Measurements from ENCODE around the gene NUF2. TPM values are rescaled to one million over a fixed set of nuclear protein-coding genes. Genes with fewer than 3 reads are reported as not detected.
"Not testable (repeated sequence)": the region's sequence is repeated elsewhere in the genome, so short reads cannot be mapped to it uniquely, and the experiment has no call there.

Gene NUF2
- polyA plus RNA-seq, 1 donor: 9.1 TPM

DNA sequence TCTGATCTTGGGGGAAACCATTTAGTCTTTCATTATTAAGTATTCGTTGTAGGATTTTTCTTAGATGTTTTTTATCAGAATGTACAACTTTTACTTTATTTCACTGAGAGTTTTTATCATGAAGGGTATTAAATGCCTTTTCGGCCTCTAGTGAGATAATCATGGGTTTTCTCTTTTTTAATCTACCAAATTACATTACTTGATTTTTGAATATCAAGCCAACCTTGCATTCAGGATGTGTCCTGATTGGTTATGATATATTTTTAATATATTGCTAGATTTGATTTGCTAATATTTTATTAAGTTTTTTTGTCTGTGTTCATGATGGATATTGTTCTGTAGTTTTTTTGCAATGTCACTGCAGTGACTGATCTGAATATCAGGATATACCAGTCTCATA lies 9.4 kb downstream of the NUF2 start:
- no peak for DNase-seq (ENCODE audit: low read depth)

DNA sequence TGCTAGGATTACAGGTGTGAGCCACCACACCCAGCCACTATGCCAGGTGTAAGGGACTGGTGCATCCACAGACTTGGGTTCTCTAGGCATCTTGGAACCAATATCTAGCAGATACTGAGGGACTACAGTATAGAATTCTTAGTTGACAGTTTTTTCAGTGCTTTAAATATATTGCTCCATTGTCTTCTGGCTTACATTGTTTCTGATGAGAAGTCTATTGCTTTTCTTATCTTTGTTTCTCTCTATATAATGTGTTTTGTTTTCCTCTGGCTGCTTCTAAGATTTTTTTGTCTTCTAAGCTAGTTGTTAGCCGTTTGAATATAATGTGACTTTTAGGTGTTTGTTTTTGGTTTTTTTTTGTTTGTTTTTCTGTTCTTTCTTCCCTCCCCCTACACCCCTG lies 13.5 kb downstream of the NUF2 start:
- DNase-seq (ENCODE audit: low read depth): no peak

DNA sequence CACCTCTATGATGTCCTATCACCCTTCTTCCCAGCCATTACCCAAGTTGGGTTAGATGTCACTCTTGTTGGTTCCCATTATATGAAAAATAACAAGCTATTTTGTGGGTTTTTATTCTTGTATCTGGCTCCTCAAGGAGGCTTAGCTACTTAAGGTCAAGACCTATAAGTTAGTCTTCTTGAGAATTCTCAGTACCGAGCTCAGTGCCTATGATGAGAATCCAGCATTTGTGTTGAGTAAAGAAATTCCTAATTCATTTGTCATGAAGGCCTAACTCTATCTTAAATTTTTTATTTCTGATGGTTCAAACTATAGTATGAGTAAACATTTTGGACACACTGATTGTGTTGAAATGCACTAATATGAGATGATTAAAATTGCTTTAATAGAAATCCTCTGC lies 15.9 kb downstream of the NUF2 start:
- DNase-seq (ENCODE audit: low read depth): no peak

DNA sequence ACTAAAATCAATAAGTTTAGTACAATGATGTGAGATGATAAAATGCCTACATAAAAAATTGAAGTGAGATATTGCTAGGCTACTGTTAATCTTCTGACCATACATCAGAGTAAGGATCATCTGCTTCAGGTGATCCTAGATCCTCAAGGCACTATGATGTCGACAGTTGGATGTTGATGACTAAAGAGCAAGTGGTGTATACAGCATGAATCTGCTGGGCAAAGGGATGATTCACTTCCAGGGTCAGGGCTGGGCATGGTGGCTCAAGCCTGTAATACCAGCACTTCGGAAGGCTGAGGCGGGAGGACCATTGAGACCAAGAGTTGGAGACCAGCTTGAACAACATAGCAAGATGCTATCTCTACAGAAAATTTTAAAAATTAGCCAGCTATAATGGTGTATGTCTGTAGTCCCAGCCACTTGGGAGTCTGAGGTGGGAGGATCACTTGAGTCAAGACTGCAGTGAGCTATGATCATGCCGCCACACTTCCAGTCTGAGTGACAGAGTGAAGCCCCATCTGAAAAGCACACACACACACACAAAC lies 24.6 kb downstream of the NUF2 start:
- no peak for DNase-seq (ENCODE audit: low read depth)

DNA sequence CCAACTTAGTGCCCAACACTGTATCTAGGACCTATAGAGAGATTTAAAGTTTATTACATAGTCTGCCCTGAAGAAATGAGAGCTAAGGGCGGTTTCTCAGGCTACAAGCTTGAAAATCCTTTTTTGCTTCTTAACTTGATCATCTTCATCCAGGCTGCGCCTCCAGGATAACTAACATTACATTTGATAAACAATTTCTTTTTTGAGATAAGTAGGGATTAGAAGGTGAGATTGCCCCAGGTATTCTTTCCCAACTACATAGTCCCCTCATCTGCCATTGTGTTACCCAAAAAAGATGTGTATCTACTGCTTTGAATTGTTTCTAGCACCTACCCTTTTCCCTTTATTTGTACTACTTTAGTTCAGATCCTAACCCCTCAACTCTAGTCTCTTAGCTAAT lies 25.4 kb downstream of the NUF2 start:
- DNase-seq (ENCODE audit: low read depth): no peak

DNA sequence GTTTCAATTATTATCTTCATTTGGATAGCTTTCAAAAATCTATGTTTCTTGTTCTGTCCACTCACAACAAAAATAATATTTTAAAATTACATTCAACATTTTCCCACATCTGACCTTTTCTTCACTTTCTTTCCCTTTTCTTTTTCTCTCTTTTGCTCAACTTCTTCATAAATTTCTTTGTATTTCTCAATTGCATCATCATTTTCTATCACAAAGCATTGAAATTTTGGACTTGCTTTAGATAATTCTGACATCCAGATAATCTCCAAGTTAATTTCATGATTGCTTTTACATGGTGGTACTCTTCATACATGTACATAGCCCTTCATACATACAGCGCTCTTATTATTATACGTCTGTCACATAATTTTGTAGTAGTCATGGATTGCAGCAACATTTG lies 30.2 kb downstream of the NUF2 start:
- no peak for DNase-seq (ENCODE audit: low read depth)

DNA sequence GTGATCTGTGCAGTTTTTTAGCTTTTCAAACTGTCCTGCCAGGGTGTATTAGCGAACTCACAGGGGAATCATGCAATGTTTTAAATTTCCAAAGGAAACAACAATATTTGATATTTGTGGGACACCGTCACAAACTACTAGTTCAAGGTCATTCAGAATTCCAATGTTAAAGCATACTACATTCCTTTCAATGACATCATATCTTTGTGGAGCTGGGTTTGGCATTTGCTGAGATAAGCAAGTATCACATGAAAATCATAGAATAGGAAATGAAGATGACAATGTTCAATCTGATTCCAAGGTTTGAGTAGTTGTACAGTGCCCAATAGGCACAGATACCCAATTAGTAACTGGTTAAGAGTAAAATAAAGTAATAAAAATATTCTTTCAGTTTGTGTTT lies 35.6 kb downstream of the NUF2 start:
- no peak for DNase-seq (ENCODE audit: low read depth)

DNA sequence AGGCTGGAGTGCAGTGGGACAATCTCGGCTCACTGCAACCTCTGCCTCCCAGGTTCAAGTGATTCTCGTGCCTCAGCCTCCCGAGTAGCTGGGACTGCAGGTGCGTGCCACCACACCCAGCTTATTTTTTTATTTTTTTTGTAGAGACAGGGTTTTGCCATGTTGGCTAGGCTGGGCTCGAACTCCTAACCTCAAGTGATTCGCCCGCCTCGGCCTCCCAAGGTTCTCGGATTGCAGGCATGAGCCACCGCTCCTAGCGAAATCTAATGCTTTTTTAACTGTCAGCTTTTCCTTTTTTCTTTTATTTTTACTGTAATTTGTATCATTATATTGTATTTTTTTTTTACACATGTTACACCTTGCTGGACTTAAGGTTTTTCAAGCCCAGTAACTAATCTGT lies 36.4 kb downstream of the NUF2 start:
- DNase-seq (ENCODE audit: low read depth): not testable (repeated sequence)

DNA sequence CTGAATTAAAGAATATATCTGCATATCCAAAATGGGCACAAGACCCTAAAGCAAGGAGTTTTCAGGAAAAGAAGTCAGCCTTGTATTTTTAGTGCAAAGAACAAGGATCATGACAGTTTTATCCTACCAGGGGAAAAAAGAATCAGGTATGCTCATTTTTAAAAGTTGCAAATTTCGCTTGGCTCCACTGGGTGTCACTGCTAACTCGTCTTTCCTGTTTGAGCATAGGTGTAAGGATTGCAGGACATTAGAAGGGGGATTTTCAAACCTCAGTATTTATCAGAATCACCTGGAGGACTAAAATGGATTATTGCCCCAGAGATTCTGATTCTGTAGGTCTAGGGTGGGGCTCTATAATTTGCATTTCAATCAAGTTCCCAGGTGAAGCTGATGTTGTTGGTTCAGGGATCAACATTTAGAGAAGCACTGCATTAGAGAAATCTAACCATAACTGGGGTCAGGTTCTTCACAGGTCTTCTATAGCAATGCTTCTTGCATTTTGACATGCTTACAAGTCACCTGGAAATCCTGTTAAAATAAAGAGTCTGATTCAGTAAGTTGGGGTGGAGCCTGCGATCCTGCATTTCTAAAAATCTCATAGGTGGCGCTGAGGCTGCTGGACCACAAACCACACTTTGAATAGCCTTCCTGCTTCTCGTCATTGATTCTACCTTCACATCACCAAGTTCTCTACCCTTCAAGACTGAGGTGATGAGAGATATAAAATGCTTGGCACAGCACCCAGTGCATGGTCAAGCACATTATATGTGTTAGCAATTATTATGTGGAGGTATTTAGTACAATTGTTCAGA lies 39.6 kb downstream of the NUF2 start:
- no peak for DNase-seq (ENCODE audit: low read depth)

DNA sequence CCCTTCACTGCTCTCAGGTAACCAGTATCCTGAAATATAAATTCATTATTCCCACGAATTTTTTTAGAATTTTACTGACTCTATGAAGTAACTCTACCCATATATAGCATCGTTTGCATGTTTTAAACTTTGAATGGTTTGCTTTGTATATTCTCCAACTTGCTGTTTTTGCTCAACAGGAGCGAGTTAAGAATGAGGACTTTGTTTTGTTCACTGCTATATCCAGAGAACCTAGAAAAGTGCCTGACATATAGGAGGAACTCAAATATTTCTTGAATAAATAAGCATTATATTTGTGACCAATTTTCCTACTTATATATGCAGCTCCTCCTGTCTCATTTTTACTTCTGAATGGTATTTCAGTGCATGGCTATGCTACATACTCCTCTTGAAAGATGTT lies 43.4 kb downstream of the NUF2 start:
- no peak for DNase-seq (ENCODE audit: low read depth)

DNA sequence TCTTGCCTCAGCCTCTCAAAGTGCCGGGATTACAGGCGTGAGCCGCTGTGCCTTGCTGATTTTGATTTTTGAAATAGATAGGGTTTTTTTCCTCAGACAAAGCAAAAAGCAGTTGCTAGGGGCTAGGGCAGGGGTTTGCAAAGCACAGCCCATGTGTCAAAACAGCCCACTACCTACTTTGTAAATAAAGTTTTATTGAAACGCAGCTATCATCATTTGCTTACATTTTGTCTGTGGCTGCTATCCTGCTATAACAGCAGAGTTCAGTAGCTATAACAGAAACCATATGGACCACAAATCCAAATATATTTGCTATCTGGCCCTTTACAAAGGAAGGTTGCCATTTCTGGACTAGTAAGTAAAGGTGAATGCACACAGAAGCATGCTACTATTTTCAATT lies 44.8 kb downstream of the NUF2 start:
- no peak for DNase-seq (ENCODE audit: low read depth)

DNA sequence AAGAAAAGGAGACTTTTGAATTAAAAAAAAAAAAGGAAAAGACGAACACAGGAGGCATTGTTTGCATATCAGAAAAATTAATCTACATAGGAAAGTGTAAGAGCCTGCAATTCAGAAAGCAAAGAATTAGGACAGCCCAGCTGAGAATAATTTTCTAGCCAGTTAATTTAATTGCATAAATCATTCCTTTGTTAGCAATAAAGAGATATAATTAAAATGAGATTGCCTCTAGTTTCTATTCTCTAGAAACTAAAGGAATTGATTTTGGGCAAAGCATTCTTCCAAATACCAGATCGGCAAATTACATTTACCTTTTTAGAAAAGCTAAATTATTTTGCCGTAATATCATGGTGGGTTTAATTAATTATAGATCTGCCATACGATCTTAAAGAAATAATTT lies 46.0 kb downstream of the NUF2 start:
- no peak for DNase-seq (ENCODE audit: low read depth)

DNA sequence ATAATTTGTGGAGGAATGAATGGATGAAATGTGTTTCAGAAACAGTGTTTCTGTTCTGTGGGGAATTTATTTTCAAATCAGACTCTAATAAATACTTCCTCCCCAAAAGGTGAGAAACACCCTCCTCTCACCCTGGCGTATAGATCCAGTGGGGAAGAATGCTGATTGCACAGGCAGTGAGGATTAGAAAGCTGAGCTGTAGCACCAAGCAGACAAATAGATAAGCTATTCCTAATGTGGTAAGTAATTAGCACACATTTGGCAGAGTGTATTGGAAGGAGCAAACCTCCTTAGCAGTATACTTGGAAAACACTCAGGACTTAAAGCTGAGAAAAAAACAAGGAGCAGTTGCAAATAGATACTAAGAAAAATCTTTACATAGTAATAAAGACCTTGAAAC lies 50.8 kb downstream of the NUF2 start:
- no peak for DNase-seq (ENCODE audit: low read depth)

DNA sequence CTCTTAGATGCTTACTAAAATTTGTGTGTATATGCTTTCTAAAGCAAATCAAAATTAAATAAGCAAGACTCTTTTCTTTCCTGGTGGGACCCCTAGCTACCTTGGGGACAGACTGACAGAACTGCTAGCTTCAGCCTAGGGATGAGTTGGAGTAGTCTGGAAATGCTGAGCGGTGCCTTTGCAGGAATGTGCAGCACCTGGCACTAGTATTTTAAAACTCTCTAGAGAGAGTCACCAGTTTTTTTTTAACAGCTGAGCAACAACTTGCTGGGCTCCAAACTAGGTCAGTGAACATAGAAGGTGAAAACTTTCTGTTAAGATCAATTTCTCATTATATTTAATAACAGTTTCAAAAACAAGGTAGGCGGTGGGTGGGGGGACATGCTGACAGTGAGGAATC lies 56.8 kb downstream of the NUF2 start:
- DNase-seq (ENCODE audit: low read depth): no peak

DNA sequence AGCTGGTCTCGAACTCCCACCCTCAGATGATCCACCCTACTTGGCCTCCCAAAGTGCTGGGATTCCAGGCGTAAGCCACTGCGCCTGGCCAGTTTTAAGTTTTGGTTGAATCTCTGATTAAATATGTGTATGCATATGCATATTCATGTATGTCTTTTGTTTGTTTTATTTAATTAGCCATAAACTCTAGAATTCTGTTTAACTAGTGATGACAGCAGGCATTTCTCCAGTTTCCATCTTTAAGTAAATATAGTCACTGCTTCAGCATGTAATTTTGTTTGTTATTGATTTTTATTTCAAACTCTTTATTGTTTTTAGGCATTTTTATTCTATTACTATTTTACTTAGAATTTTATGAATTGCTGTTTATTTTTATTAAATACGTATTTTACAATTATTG lies 58.0 kb downstream of the NUF2 start:
- no peak for DNase-seq (ENCODE audit: low read depth)

DNA sequence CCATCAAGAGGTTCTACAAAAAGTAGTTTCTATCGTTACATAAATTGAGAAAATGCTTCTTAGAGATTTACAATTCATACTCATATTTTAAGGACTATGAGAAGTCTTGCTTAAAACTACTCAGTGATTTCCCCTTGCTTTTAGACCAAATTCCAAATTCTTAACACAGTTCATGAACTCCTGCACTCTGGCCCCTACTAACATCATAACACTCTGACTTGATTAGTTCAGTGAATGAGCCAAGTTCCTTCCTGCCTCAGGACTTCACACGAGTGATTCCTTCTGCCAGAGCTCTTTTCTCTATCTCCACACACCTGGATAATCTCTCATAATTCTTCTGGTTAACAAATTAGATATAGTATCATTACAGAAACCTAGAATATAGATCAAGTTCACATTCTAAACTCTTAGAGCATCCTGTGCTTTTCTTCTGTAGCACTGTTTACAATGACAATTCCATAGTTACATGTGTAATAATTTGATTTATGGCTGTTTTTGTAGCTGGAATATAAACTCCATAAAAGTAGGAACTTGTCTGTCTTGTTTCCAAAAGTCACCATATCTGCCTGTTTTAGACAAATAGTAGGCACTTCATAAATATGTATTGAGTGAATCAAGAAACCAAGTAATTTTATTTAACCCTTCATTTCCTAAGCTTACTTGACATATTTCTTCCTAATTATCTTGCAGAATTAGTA lies 59.9 kb downstream of the NUF2 start:
- DNase-seq (ENCODE audit: low read depth): no peak

DNA sequence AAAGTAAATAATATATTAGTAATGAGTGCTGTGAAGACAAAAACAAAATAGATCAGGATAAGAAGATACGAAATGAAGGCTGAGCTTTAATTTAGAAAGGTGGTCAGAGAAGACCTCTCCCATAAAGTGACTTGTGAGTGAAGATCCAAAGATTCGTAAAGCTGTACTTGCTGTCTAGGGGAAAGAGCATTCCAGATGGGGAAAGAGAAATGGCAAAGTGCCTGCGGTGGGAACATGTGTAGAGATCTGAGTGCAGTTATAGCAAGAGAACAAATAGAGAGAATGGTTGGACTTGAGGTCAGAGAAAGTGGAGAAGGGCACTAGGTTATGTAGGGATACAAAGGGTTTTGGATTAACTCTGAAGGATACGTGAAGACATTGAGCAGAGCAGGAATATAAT lies 60.6 kb downstream of the NUF2 start:
- no peak for DNase-seq (ENCODE audit: low read depth)

DNA sequence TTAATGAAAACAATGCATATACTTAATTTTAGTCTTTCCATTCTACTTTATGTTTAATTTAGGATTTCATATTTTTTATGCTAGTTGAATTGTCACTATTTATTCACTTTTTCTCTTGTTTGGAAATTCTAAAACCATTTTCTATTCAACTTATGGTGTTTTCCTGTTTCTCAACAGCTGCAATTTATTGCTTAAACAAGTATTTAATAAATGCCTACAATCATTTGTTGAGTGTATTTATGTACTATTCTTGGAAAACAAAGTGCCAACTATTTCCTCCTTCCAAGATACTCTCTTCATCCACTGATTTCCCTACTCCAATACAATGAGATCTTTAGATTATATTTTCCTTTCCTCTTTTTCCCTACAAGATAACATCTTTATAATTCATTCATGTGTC lies 65.4 kb downstream of the NUF2 start:
- no peak for DNase-seq (ENCODE audit: low read depth)

DNA sequence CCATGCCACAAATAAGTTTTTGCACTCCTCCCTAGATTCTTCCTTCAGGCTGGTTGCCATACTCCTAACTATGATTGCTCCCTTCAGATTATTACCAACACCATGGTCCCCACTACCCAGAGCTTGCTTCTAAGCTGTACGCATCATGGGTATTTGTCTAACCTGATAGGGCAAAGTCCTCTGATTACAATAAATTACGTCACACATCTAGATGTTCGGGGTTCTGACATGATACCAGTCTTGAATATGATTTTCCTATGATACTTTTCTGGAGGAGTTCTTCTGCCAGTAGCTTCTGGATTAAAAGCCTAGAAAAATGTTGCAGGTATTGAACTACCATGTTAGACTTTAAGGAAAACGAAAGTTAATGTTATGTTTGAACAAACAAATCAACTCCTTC lies 67.2 kb downstream of the NUF2 start:
- DNase-seq (ENCODE audit: low read depth): no peak

DNA sequence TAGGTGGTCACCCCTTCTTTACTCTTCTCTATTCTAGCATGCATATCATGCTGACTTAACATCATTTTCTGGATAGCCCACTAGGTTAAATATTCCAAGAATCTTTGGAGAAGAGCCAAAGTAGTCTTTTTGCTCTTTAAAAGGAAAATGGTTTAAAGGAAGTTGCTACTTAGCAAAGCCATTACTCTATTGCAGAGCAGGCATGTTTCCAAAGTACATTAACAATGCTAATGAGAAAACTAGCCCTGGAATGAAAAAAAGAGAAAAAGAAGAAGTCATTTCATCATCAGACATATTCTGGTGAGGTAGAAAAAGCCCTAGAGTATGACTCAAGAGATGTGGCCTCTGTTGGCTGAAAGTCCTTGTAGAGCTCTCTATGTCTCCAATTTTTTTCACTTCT lies 74.0 kb downstream of the NUF2 start:
- no peak for DNase-seq (ENCODE audit: low read depth)

DNA sequence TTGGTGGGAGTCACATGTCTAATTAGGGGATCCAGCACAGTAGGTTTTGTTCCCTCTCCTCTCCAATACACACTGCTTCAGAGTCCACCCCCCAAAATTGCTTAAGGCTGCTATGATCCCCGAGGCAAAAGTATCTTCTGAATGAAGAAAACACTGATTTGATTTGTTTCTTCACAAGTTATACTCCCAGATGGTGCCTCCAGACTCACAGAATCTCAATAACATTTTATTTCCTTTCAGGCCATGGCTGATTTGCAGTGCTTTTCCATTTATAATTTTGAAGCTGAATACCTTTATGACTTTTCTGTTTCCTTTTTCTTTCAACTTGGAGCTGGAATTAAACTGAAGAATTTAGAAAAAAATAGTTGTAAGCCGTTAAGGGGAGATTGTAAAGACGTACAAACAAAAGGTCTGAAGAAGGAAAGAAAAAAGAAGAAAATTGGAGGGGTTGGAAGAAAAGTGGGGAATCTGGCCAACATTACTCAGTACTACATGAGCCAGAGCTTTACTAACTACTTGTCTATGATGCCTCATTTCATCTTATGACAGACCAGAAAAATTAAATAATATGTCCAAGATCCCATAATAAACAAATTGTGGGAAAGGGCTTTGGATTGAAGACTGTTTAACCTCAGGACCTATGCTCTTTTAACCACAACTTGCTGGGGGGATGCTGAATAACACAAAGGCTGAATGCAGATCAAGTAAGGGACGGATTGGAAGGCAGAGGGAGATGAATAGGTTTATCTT lies 75.9 kb downstream of the NUF2 start:
- DNase-seq (ENCODE audit: low read depth): no peak

DNA sequence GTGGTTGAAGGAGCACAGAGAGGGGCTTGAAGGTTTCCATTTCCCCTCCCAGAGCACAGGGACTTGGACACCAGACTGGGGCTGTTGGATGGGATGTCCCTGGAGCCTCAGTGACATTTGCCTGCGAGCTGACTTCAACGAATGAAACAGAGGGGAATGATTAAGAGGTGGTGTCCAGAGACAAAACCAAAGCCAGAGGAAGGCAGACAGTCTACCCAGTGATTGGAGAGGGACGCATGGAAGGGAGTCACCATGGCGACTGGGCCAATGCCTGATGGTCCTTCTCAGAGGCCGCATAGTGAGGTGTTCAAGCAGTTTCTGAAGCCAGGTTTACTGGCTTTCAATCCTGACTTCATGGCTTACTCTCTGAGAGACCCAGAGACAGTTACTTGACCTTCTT lies 77.2 kb downstream of the NUF2 start:
- DNase-seq (ENCODE audit: low read depth): no peak

Measured in forelimb muscle (tissue), 1 donor.